HCT116 (cell line): ENCODE data around the gene BAD. TPM values are rescaled to one million over a fixed set of nuclear protein-coding genes. Genes with fewer than 3 reads are reported as not detected.

Source experiments
- ATAC-seq: fragments of 200-7000 bp; cut with Tn5 transposase; 2 replicates; pipeline ENCODE4 v1.9.1; 2020; ENCODE audit warnings: mild to moderate bottlenecking, moderate library complexity
- BruUV-seq: library from RNA; stranded (reverse); fragments of 400-500 nt; replicated peaks from 2 replicates; lab custom pipeline; 2021; lab: Mats Ljungman, UMichigan
- CTCF ChIA-PET: fragments of 300-600 bp; sonication (Branson Sonifier 250); formaldehyde crosslinking; loops from one replicate; lab custom pipeline; 2021; ENCODE audit warnings: antibody characterized with exemption; lab: Charles Lee
- POLR2A ChIA-PET: fragments of 300-600, 350-600 bp; sonication (Branson Sonifier 250); formaldehyde crosslinking; loops from one replicate; lab custom pipeline; 2021; ENCODE audit warnings: antibody characterized with exemption; lab: Charles Lee
- RAD21 ChIA-PET, 2 experiments: fragments of 300-600 bp; sonication (Branson Sonifier 250); formaldehyde crosslinking; loops; one replicate each; lab custom pipeline; 2023; ENCODE audit warnings: low total read pairs in 2 of 2; ENCODE audit not compliant: uncharacterized antibody in 2 of 2, unreplicated experiment in 2 of 2, low non-redundant PET in 1 of 2; lab: Charles Lee
- DNase-seq: peaks from one replicate; pipeline ENCODE4 v3.0.0-alpha.2; 2010; ENCODE audit warnings: low read depth, low spot score
- H2AFZ ChIP-seq: fragments of 200-600 bp; shearing (Covaris generic), sonication (generic); 2 replicates; pipeline ENCODE4 v1.6.1; 2017; ENCODE audit warnings: low read depth, mixed run types, mixed read lengths, antibody characterized with exemption, low read length; ENCODE audit not compliant: poor library complexity, severe bottlenecking
- H3K27ac ChIP-seq: 2 replicates; pipeline ENCODE4 v1.5.1; 2012; ENCODE audit warnings: low read depth, low read length
- H3K27me3 ChIP-seq: fragments of 200-600 bp; sonication (generic); 2 replicates; pipeline ENCODE4 v1.6.1; 2016; ENCODE audit warnings: mixed run types, low read length, mixed read lengths; ENCODE audit not compliant: insufficient read depth
- H3K36me3 ChIP-seq, 2 experiments: fragments of 200-500 bp in 1 of 2; fragments of 200-600 bp in 1 of 2; sonication (Bioruptor generic) in 1 of 2; sonication (generic) in 1 of 2; 2 replicates each; pipeline versions ENCODE4 v1.5.1 to v1.6.1; 2014 to 2016; ENCODE audit warnings: low read length in 2 of 2, inconsistent platforms in 1 of 2, mixed read lengths in 1 of 2, mixed run types in 1 of 2; ENCODE audit not compliant: insufficient read depth in 2 of 2, control insufficient read depth in 1 of 2
- H3K4me1 ChIP-seq, 2 experiments: fragments of 200-600 bp in 1 of 2; sonication (generic) in 1 of 2; 2 replicates each; pipeline versions ENCODE4 v1.5.1 to v1.6.1; 2012 to 2017; ENCODE audit warnings: low read length in 2 of 2, inconsistent platforms in 1 of 2, mild to moderate bottlenecking in 1 of 2, mixed read lengths in 1 of 2, mixed run types in 1 of 2, moderate library complexity in 1 of 2; ENCODE audit not compliant: insufficient read depth in 2 of 2, control insufficient read depth in 1 of 2
- H3K4me2 ChIP-seq: fragments of 200-600 bp; sonication (generic); 2 replicates; pipeline ENCODE4 v1.6.1; 2017; ENCODE audit warnings: mixed run types, low read length, mixed read lengths
- H3K4me3 ChIP-seq, 2 experiments: fragments of 200-600 bp in 1 of 2; sonication (generic) in 1 of 2; replicated peaks in 1 of 2; 2 replicates each; pipeline ENCODE4 v1.5.1; 2011 to 2016; ENCODE audit warnings: low read length in 2 of 2, control low read depth in 1 of 2, low read depth in 1 of 2, mild to moderate bottlenecking in 1 of 2, mixed read lengths in 1 of 2, mixed run types in 1 of 2
- H3K79me2 ChIP-seq: fragments of 200-600 bp; sonication (generic); 2 replicates; pipeline ENCODE4 v1.6.1; 2017; ENCODE audit warnings: mild to moderate bottlenecking, mixed run types, low read length, moderate library complexity, mixed read lengths; ENCODE audit not compliant: insufficient read depth
- H3K9ac ChIP-seq: fragments of 200-600 bp; sonication (generic); 2 replicates; pipeline ENCODE4 v1.6.1; 2016; ENCODE audit warnings: low read length, mixed read lengths
- H3K9me2 ChIP-seq: fragments of 200-600 bp; sonication (generic), shearing (Covaris generic); 2 replicates; pipeline ENCODE4 v1.6.1; 2017; ENCODE audit warnings: mixed run types, mild to moderate bottlenecking, moderate library complexity; ENCODE audit not compliant: insufficient read depth
- H3K9me3 ChIP-seq, 2 experiments: fragments of 200-500 bp in 1 of 2; fragments of 200-600 bp in 1 of 2; sonication (Bioruptor generic) in 1 of 2; sonication (generic) in 1 of 2; 2 replicates each; pipeline ENCODE4 v1.6.1; 2014 to 2017; ENCODE audit warnings: low read length in 2 of 2, mixed read lengths in 2 of 2, inconsistent platforms in 1 of 2, low read depth in 1 of 2, mild to moderate bottlenecking in 1 of 2, mixed run types in 1 of 2, moderate library complexity in 1 of 2; ENCODE audit not compliant: control insufficient read depth in 1 of 2, insufficient read depth in 1 of 2
- H4K20me1 ChIP-seq: fragments of 200-600 bp; sonication (generic), shearing (Covaris generic); 2 replicates; pipeline ENCODE4 v1.6.1; 2017; ENCODE audit warnings: mixed run types, mild to moderate bottlenecking, moderate library complexity; ENCODE audit not compliant: insufficient read depth
- CBX3 ChIP-seq: IDR thresholded peaks from 2 replicates; pipeline ENCODE4 v1.6.1; 2012; ENCODE audit warnings: low read depth
- ELF1 ChIP-seq: IDR thresholded peaks from 2 replicates; pipeline ENCODE4 v1.6.1; 2012; ENCODE audit warnings: low read depth, borderline replicate concordance
- POLR2A ChIP-seq: IDR thresholded peaks from 2 replicates; pipeline ENCODE4 v1.7.0; 2011; ENCODE audit warnings: borderline replicate concordance; ENCODE audit not compliant: insufficient read depth, insufficient read length; ENCODE audit errors: extremely low read depth
- SIN3A ChIP-seq: IDR thresholded peaks from 2 replicates; pipeline ENCODE4 v1.6.1; 2012; ENCODE audit warnings: low read depth
- TCF7L2 ChIP-seq: IDR thresholded peaks from 2 replicates; pipeline ENCODE4 v1.7.0; 2011; ENCODE audit warnings: borderline replicate concordance, inconsistent platforms; ENCODE audit not compliant: insufficient read depth, insufficient read length; ENCODE audit errors: extremely low read depth
- intact Hi-C: fragments of 100-400 bp; cut with micrococcal nuclease; formaldehyde crosslinking; loops from 2 replicates; pipeline ENCODE4 v1.10.0; 2022
- total RNA-seq: library from RNA; stranded (reverse); gene quantifications from one replicate; pipeline ENCODE4 v1.2.1, GENCODE V29; 2021; ENCODE audit not compliant: unreplicated experiment
- TF ChIP-seq, protein P1 (sequence below): IDR thresholded peaks from 2 replicates; pipeline ENCODE4 v1.6.1; 2012; ENCODE audit warnings: low read depth

The BAD gene
- total RNA-seq, 1 experiment from 2014 or later, result 51.9 TPM

DNA sequence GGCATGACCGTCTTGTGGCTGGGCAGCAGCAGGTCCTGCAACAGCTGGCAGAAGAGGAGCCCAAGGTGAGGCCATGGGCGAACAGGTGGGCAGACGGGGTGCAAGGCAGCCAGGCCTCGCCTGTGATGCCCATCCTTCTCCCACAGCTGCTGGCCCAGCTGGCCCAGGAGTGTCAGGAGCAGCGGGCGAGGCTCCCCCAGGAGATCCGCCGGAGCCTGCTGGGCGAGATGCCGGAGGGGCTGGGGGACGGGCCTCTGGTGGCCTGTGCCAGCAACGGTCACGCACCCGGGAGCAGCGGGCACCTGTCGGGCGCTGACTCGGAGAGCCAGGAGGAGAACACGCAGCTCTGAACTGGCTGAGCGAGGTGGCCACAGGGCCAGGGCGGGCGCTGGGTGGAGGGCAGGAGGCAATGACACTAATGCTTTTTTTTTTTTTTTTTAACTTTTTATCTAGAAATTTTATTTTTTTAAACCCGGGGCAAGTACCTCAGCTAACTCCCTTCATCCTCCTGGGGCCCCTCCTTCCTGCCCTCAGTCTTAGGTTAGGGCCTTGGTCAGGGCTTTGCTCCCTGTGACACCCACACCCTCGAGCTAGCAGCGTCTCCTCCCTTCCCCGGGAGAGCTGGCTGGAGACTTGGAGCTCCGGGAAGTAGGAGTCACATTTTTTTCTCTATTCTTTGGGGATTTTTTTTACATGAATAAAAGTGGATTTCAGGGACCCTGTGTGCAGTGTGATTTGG, 17.1 kb downstream of the BAD start (continued):
- TF ChIP-seq, protein P1, sequence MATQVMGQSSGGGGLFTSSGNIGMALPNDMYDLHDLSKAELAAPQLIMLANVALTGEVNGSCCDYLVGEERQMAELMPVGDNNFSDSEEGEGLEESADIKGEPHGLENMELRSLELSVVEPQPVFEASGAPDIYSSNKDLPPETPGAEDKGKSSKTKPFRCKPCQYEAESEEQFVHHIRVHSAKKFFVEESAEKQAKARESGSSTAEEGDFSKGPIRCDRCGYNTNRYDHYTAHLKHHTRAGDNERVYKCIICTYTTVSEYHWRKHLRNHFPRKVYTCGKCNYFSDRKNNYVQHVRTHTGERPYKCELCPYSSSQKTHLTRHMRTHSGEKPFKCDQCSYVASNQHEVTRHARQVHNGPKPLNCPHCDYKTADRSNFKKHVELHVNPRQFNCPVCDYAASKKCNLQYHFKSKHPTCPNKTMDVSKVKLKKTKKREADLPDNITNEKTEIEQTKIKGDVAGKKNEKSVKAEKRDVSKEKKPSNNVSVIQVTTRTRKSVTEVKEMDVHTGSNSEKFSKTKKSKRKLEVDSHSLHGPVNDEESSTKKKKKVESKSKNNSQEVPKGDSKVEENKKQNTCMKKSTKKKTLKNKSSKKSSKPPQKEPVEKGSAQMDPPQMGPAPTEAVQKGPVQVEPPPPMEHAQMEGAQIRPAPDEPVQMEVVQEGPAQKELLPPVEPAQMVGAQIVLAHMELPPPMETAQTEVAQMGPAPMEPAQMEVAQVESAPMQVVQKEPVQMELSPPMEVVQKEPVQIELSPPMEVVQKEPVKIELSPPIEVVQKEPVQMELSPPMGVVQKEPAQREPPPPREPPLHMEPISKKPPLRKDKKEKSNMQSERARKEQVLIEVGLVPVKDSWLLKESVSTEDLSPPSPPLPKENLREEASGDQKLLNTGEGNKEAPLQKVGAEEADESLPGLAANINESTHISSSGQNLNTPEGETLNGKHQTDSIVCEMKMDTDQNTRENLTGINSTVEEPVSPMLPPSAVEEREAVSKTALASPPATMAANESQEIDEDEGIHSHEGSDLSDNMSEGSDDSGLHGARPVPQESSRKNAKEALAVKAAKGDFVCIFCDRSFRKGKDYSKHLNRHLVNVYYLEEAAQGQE, result no peak
- TF ChIP-seq SIN3A (no peak), TCF7L2 (no peak)

DNA sequence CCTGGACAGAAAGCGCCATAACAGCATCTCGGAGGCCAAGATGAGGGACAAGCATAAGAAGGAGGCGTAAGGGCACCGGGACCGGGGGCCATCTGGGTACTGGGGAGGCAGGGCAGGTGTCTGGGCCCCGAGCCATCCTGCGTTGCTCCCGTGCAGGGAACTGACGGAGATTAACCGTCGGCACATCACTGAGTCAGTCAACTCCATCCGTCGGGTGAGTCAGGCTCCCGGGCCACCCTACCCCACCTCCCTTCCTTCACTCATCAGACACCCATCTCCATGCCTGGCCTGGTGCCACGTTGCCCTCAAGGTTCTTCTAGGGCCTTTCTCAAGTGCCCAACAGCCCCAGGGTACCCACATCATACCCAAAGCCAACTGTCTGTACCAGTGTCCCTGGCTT, 18.1 kb downstream of the BAD start:
- Histone ChIP-seq H3K4me3 (no peak overlapping the region), H4K20me1 (no peaks in the 10 kb centered on the region), H3K4me2 (no peak overlapping the region), H2AFZ (no peak overlapping the region), H3K79me2 (no peaks in the 10 kb centered on the region; the same call in 1 of the 2 replicates), H3K4me1 (peaks cover 13 to 25% of the 10 kb centered on the region in 2 experiments; a peak in 3 of 4 replicates), H3K27ac (no peak overlapping the region; the same call in 1 of the 2 replicates), H3K9me3 (no peaks in the 10 kb centered on the region), H3K27me3 (no peaks in the 10 kb centered on the region), H3K9ac (no peak overlapping the region), H3K36me3 (peaks cover 5 to 34% of the 10 kb centered on the region in 2 experiments; a peak in 2 of 4 replicates), H3K9me2 (no peaks in the 10 kb centered on the region)
- DNase-seq, result no peak
- ChIA-PET RAD21 (no interaction called here), CTCF (no interaction called here), POLR2A (interaction anchor here (1.7 kb wide), 1 partner anchor 25 kb away, joined by 5 read pairs; the partner anchor contains the start of gene FKBP2)
- BruUV-seq, result no TSS peak
- TF ChIP-seq ELF1, result no peak
- TF ChIP-seq CBX3, result no peak
- no peak for TF ChIP-seq POLR2A
- no peak for ATAC-seq
- intact Hi-C loops, result no loop called here
